GM19452 (cell line): ENCODE results near the gene FKRP.
"Not testable (repeated sequence)": the region's sequence is repeated elsewhere in the genome, so short reads cannot be mapped to it uniquely, and the experiment has no call there.

ENCODE experiments used
- ATAC-seq: cut with Tn5 transposase; IDR thresholded peaks from one replicate; pipeline ENCODE4 v1.9.1; 2021; ENCODE audit not compliant: unreplicated experiment

Gene FKRP

GRCh38 chr19:46785054-46785979 is 39.5 kb downstream of the FKRP start:
- ATAC-seq, result no peak

- no peak for ATAC-seq
Measured at GRCh38 chr19:46785980-46786235, 40.1 kb downstream of the FKRP start.

- no peak for ATAC-seq
Measured at GRCh38 chr19:46786236-46787039, 40.6 kb downstream of the FKRP start.

- no peak for ATAC-seq
Measured at GRCh38 chr19:46787040-46787330, 41.1 kb downstream of the FKRP start.

- ATAC-seq, result no peak
Measured at GRCh38 chr19:46787331-46788261, 41.7 kb downstream of the FKRP start.

- ATAC-seq, result peak; percentile 58
Measured at GRCh38 chr19:46788262-46788967, 42.6 kb downstream of the FKRP start, which contains the start of gene SLC1A5. SLC1A5 (minus strand) TSS chr19:46788594; CDS start chr19:46787965, 629 bp downstream.

GRCh38 chr19:46788968-46789338 is 43.1 kb downstream of the FKRP start:
- no peak for ATAC-seq

- no peak for ATAC-seq
Measured at GRCh38 chr19:46789371-46789770, 43.5 kb downstream of the FKRP start.

- ATAC-seq, result no peak
Measured at GRCh38 chr19:46791944-46792343, 46.1 kb downstream of the FKRP start.

GRCh38 chr19:46797881-46798280 is 52.0 kb downstream of the FKRP start:
- no peak for ATAC-seq

GRCh38 chr19:46798713-46799112 is 52.9 kb downstream of the FKRP start:
- no peak for ATAC-seq

- ATAC-seq, result no peak
Measured at GRCh38 chr19:46802152-46802551, 56.3 kb downstream of the FKRP start.

GRCh38 chr19:46803555-46803954 is 57.7 kb downstream of the FKRP start:
- no peak for ATAC-seq

- ATAC-seq, result not testable (repeated sequence)
Measured at GRCh38 chr19:46804432-46804831, 58.6 kb downstream of the FKRP start.

GRCh38 chr19:46806656-46807055 is 60.8 kb downstream of the FKRP start:
- no peak for ATAC-seq
